ENCODE measurements around the gene PLEKHN1.

PLEKHN1 gene

GRCh38 chr1:939511-940106 lies 26.7 kb upstream of the PLEKHN1 start:
- TF ChIP-seq CTCF (IDR thresholded peaks at IDR 0.05; ENCODE audit: control insufficient read depth, insufficient read depth, low read depth, low read length, missing control alignments) = no peak
- DNase-seq (ENCODE audit: low read depth) = no peak
- no peak overlapping the region for H3K4me3 ChIP-seq (ENCODE audit: control insufficient read depth, low read depth, low read length)

GRCh38 chr1:940107-941014 lies 25.9 kb upstream of the PLEKHN1 start:
- H3K4me3 ChIP-seq (ENCODE audit: control insufficient read depth, low read depth, low read length) = peak overlapping the region; percentile 3
- no peak for DNase-seq (ENCODE audit: low read depth)

GRCh38 chr1:941015-941587 lies 25.2 kb upstream of the PLEKHN1 start:
- TF ChIP-seq CTCF (IDR thresholded peaks at IDR 0.05; ENCODE audit: control insufficient read depth, insufficient read depth, low read depth, low read length, missing control alignments) = no peak
- no peak for DNase-seq (ENCODE audit: low read depth)
- H3K4me3 ChIP-seq (ENCODE audit: control insufficient read depth, low read depth, low read length) = peak overlapping the region; percentile 7

More at GRCh38 chr1:940107-941014, 25.9 kb upstream of the PLEKHN1 start:
- TF ChIP-seq CTCF (IDR thresholded peaks at IDR 0.05; ENCODE audit: control insufficient read depth, insufficient read depth, low read depth, low read length, missing control alignments) = no peak

GRCh38 chr1:941588-942383 lies 24.5 kb upstream of the PLEKHN1 start:
- TF ChIP-seq CTCF (IDR thresholded peaks at IDR 0.05; ENCODE audit: control insufficient read depth, insufficient read depth, low read depth, low read length, missing control alignments) = no peak
- peak overlapping the region; percentile 42 for H3K4me3 ChIP-seq (ENCODE audit: control insufficient read depth, low read depth, low read length)
- peak; percentile 35 for DNase-seq (ENCODE audit: low read depth)

GRCh38 chr1:942411-942821 lies 23.9 kb upstream of the PLEKHN1 start:
- TF ChIP-seq CTCF (IDR thresholded peaks at IDR 0.05; ENCODE audit: control insufficient read depth, insufficient read depth, low read depth, low read length, missing control alignments) = no peak
- no peak for DNase-seq (ENCODE audit: low read depth)
- H3K4me3 ChIP-seq (ENCODE audit: control insufficient read depth, low read depth, low read length) = peak overlapping the region; percentile 42

Measured in AG09309 (cell line).